Esophagus muscularis mucosa (tissue), 4 donors: ENCODE data around the gene STARD6. TPM values are rescaled to one million over a fixed set of nuclear protein-coding genes. Genes with fewer than 3 reads are reported as not detected.

Experiments used
- small RNA-seq, 3 donors: library from RNA; depleted of rRNA; stranded (forward); fragments of <200 nt; gene quantifications; one replicate each; pipeline ENCODE3, GENCODE V24; 2016
- total RNA-seq, 4 donors: library from RNA; depleted of rRNA; stranded (reverse); fragments of >200 nt; gene quantifications; one replicate each; pipeline versions ENCODE4 v1.1.0 to v1.2.1, GENCODE V29; 2016

STARD6 gene
- total RNA-seq, 4 donors from 2014 or later, result not detected

Small RNAs within 50 kb of the gene (small RNA-seq; reads per million reads assigned to genes)
- gene SNRPGP2, result 0 reads per million in 3 donors

Other genes starting within 250 kb of the STARD6 start
- gene MBD2, start 133.2 kb downstream of the STARD6 start, total RNA-seq, result 10 to 100 TPM; 30.7 to 43.9 (median 40.8) TPM
- 10 to 100 TPM; 19.9 to 28.0 (median 23.1) TPM for gene POLI, start 88.3 kb downstream of the STARD6 start, total RNA-seq
- gene C18orf54, start within 50 bp of the STARD6 start, total RNA-seq, result 1 to 10 TPM in 2 of 4 donors, under 1 TPM in 2; 0.84 to 1.7 (median 1.1) TPM
- not detected for gene DYNAP, start 233.4 kb upstream of the STARD6 start, total RNA-seq